8988T (cell line): ENCODE data around the gene DCC.
"Not testable (repeated sequence)": the region's sequence is repeated elsewhere in the genome, so short reads cannot be mapped to it uniquely, and the experiment has no call there.

Source experiments
- DNase-seq: peaks from one replicate; pipeline ENCODE4 v3.0.0; 2011

Gene DCC

DNA sequence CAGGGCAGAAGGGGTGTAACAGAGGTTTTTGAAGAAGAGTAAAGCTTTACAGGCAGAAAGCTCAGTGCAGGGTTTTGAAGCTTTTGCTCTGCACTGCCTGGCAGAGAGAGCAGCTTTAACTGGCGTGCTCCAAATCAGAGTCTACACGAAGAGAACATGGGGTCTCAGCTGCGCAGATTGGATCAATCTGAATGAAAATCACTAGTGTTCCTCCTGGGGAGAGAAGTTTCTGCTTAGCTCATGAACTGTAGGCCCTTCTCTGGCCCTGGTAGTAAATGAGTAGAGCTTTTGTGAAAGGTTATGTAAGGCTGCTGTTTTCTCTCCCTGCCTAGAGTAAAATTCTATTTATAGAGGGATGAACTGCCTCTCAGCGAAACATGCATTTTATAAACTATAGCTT, 13.6 kb downstream of the DCC start:
- no peak for DNase-seq

DNA sequence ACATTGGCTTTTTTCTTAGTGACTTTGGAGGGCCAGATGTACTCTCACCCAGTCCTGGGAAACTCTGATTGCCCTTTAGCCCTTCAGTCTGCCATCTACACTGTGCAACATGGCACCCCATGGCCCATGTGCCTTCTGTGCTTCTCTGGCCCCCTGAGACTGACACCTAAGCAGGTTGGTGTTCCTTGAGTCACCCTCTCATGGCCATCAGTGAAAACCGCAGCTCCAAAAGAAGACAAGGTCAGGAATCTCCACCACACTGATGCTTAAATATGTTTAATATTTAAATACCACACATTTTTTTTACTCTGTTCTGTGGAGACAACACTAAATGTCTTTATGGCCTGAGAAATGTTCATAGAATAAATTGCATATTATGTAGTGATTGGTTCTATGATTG, 23.9 kb downstream of the DCC start:
- no peak for DNase-seq

GRCh38 chr18:52366851-52367250, 26.9 kb downstream of the DCC start:
- DNase-seq, result not testable (repeated sequence)

GRCh38 chr18:52367953-52368742, 28.2 kb downstream of the DCC start:
- DNase-seq, result no peak

- no peak for DNase-seq
Measured at GRCh38 chr18:52370841-52371240, 30.8 kb downstream of the DCC start.

DNA sequence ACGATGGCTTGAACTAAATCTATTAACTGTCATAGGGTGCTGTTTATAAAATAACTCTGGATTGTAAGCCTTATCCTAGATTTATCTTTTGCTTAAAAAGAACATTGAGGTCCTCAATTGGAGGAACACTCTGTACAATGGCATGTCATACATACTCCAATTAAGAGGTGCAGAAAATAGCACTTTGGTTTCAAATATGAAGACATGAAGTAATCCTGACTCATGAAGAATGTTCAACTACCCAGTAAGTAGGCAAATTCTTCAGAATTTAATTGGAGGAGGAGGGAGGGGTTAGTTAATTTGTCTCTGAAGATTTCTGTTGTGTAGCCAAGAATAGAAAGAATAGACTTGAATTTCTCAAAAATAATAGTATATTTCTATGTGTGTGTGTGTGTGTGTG, 36.1 kb downstream of the DCC start:
- DNase-seq, result no peak

DNA sequence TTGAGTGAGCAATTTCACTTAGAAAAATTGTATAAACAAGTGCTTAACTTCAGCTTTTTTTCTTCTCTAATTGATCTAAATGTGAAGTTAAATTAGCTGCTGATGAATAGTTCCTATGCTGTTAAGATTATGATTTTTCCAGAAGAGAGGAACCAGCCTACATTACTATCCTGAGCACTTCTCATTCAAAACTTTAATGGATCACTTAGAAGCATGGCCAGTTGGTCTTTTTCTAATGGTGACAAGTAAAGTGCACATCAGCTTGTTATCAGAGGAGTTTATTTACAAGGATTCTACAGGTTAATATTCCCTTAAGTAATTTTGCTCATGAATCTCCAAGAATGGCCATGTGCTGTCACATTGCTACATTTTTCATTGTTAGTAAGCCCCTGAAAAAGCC, 37.1 kb downstream of the DCC start:
- DNase-seq, result no peak

GRCh38 chr18:52386306-52386705, 46.3 kb downstream of the DCC start:
- DNase-seq, result no peak

DNA sequence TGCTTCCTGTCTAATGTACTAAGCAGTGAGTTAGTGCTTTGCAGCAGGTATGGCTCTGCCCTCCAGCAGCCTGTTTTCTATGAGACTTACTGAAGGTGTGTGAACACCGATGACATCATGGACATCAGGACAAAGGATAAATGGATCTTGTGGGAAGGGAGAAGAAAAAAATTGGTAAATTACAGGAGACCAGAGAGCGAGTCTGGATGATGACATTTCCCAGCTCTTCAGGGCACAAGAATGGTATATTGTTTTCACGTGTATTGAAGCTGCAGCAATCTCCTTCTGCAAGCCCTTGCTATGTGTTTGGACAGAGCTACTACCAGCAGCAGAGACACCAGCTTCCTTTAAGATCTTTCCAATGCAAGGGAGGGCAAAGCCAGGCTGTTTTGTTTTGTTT, 47.2 kb downstream of the DCC start:
- DNase-seq, result no peak

DNA sequence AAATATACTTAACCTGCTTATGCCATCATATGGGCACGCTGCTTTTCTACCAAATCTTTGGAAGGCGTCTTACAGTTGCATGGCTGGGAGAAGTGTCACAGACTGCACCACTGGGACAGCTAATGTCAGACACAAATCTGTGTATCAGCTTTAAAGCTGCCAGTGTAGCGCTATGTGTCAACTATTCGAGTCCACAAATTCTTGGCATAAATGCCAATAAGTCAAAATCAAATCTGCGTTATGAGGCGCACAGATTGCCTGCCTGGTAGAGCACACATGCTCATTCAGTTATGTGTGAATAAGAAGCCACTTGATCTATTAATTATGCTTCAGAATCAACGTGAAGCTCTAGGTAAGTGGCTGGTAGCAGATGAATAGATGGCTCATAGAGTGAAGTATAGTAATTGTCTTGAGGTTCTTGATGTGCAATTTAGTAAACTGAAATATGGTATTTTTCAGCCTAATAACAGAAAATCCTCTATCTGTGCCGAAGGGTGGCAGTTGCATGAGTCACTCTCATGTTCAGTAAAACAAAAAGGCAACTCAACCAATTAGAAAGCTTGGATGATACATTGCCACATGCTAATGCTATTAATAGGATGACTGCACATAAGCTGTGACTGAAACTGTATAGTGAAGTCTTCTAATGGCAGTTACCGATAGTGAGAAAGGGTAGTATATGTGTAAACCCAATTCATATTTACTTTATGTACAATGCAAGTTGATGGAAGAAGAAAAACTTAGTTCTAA, 52.0 kb downstream of the DCC start:
- no peak for DNase-seq

DNA sequence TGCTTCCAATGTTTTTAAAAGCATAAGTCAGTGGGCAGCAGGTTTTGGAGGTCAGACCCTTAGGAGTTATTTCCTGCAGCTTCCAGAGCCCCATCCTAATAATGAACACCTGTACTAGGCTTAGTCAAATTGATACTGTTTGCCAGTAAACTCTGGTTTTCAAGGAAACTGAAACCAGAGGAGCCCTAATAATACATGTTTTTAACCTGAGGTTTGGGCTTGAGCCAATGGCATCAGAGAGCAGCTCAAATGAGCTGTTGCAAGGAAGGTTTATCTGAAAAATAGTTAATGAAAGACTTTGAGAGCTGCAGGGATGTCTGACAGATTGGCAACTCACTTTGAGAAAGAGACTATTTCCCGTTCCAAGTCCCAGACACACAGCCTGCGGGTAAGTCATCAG, 54.6 kb downstream of the DCC start:
- no peak for DNase-seq

GRCh38 chr18:52395146-52395852, 55.3 kb downstream of the DCC start:
- DNase-seq, result no peak

DNA sequence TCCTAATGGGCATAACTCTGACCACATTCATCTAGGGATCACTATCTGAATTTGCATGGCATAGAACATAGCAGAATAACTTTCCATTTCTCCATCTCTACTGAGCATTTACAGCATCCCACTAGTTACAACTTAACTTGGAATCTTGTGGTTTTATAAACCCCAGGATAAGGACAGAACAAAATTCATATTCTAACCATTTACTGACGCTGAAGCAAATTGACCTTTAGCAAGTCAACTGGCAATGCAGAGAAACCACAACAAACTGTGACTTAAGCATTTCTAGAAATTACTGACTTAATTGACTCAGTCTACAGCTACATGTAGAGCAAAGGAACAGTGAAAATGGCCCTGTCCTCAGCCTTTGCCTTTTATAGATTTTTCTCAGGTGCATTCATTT, 61.2 kb downstream of the DCC start:
- DNase-seq, result no peak

DNA sequence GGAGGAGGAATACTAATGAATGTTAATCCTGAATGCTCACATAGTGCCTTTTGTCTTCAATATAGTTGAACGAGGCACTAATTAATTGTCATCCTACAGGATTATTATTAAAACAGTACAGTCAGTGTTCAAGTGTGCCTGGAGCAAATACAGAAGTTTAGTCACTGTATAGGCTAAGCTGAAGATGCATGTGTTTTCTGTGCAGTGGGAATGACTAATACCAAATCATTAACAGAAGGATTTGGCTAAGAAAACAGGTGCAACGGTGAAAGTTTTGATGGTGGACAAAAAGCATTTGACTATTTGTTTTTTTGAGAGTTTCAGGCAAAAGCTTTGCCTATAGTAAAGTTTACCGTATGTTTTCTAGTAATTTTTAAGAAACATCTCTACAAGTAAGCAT, 62.8 kb downstream of the DCC start:
- DNase-seq, result no peak

- DNase-seq, result no peak
Measured at GRCh38 chr18:52403291-52404021, 63.5 kb downstream of the DCC start.

- no peak for DNase-seq
Measured at GRCh38 chr18:52408800-52409302, 68.9 kb downstream of the DCC start.

- DNase-seq, result no peak
Measured at GRCh38 chr18:52409727-52410126, 69.7 kb downstream of the DCC start.

DNA sequence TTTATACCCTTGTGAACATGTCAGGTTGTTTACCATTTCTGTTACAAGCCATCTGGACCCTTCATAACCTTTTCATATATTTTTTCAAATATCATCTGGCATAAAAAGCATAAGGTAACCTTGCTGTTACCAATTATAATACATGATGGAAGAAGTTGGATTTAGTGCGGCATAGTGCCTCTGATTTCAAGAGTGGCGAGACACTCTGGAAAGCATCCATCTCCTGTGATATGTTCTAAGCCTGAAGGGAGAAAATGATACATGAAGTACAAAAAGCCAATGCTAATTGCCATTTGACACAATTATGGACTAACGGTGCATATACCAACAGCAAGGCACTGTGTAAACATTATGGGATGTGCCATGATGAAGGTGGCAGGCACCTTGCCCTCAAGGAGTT, 75.1 kb downstream of the DCC start:
- no peak for DNase-seq

- DNase-seq, result no peak
Measured at GRCh38 chr18:52422985-52423601, 83.1 kb downstream of the DCC start.

GRCh38 chr18:52426041-52426440, 86.0 kb downstream of the DCC start:
- no peak for DNase-seq

GRCh38 chr18:52426462-52426861, 86.5 kb downstream of the DCC start:
- DNase-seq, result no peak

DNA sequence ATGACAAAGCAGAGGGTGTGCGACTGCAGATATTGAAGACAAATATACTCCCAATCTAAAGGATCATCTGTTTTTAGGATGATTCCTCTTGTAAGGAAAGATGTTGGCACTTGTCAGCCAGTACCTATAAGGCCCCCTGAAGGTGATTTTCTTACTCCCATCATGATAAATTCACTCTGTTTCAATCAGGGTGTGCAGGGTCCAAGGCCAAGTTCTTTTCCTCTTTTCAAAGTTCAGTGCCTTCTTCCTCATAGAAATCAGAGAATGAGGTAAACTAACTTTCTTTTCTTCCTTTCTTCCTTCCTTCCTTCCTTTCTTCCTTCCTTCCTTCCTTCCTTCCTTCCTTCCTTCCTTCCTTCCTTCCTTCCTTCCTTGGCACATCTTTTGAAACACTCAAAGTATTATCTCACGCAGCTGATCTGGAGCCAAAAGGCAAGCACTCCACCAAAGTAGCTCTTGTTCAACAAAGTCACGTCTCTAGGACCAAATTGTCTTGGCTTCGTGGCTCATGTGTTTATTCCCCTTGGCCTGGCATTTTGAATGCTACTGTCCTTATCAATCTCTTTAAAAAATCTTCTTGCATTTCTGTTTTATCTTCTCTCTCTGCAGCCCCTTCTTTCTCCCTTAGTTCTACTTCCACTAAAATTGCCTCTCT, 87.7 kb downstream of the DCC start:
- DNase-seq, result no peak
